OCI-M1 (cell line): Measurements from ENCODE around the gene HYPK.
A peak's percentile ranks its signal among the peaks of the same experiment; 100 is the strongest.
"Not testable (repeated sequence)": the region's sequence is repeated elsewhere in the genome, so short reads cannot be mapped to it uniquely, and the experiment has no call there.

Experiments
- DNase-seq: peaks from one replicate; lab custom pipeline; 2025; lab: John Stamatoyannopoulos, UW

The HYPK gene

GRCh38 chr15:43795997-43796396 lies 4.4 kb upstream of the HYPK start:
- DNase-seq = no peak

GRCh38 chr15:43796566-43796965 lies 3.8 kb upstream of the HYPK start:
- DNase-seq = no peak

GRCh38 chr15:43799209-43799944 lies 1.0 kb upstream of the HYPK start:
- DNase-seq = no peak

GRCh38 chr15:43799945-43800285 lies 484 bp upstream of the HYPK start, which contains the start of gene SERINC4:
Gene SERINC4, minus strand, starts transcription at chr15:43800220. Its CDS starts 234 bp downstream, at chr15:43799986.
- no peak for DNase-seq

GRCh38 chr15:43802676-43803075 lies 2.3 kb downstream of the HYPK start:
- not testable (repeated sequence) for DNase-seq

GRCh38 chr15:43808435-43808950 lies 8.1 kb downstream of the HYPK start:
- no peak for DNase-seq

- DNase-seq = no peak
Measured at GRCh38 chr15:43808960-43809678, 8.7 kb downstream of the HYPK start.

GRCh38 chr15:43815064-43815463 lies 14.7 kb downstream of the HYPK start:
- DNase-seq = not testable (repeated sequence)

- DNase-seq = no peak
Measured at GRCh38 chr15:43821505-43821904, 21.1 kb downstream of the HYPK start.

- peak; percentile 99 for DNase-seq
Measured at GRCh38 chr15:43824302-43825246, 24.2 kb downstream of the HYPK start, which contains the start of gene MFAP1. Gene MFAP1, minus strand, starts transcription at chr15:43824690. Its CDS starts 121 bp downstream, at chr15:43824569.

- not testable (repeated sequence) for DNase-seq
Measured at GRCh38 chr15:43825305-43825704, 24.9 kb downstream of the HYPK start.

GRCh38 chr15:43826029-43826507 lies 25.7 kb downstream of the HYPK start:
- DNase-seq = no peak

GRCh38 chr15:43826508-43827341 lies 26.3 kb downstream of the HYPK start, which contains the start of gene WDR76:
Gene WDR76, plus strand, starts transcription at chr15:43827002. Its CDS starts 31 bp downstream, at chr15:43827033.
- DNase-seq = peak; percentile 95

GRCh38 chr15:43828061-43828657 lies 27.8 kb downstream of the HYPK start:
- DNase-seq = peak; percentile 22

GRCh38 chr15:43829951-43830540 lies 29.6 kb downstream of the HYPK start:
- not testable (repeated sequence) for DNase-seq

- not testable (repeated sequence) for DNase-seq
Measured at GRCh38 chr15:43830691-43831275, 30.4 kb downstream of the HYPK start.

- not testable (repeated sequence) for DNase-seq
Measured at GRCh38 chr15:43831519-43832052, 31.2 kb downstream of the HYPK start.

GRCh38 chr15:43832485-43832884 lies 32.1 kb downstream of the HYPK start:
- not testable (repeated sequence) for DNase-seq

GRCh38 chr15:43845421-43845820 lies 45.0 kb downstream of the HYPK start:
- DNase-seq = no peak
